ENCODE data around the gene SMO.
"Not testable (repeated sequence)": the region's sequence is repeated elsewhere in the genome, so short reads cannot be mapped to it uniquely, and the experiment has no call there.

Gene SMO

DNA sequence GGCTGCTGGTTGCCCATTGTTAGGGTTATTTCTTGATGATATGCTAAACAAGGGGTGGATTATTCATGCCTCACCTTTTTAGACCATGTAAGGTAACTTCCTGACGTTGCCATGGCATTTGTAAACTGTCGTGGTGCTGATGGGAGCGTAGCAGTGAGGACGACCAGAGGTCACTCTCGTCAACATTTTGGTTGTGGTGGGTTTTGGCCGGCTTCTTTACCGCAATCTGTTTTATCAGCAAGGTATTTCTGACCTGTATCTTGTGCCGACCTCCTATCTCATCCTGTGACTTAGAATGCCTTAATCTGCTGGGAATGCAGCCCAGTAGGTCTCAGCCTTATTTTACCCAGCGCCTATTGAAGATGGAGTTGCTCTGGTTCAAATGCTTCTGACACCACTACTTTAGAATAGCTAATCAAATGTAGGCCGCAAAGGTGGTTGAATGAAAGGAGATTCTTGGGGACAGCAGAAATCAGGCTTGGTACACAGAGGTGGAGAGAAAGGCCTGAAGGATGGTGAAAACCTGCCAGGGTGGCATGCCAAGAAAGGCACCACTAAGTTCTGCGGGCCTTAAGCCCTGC is 17.9 kb upstream of the SMO start:
- no peak for DNase-seq

DNA sequence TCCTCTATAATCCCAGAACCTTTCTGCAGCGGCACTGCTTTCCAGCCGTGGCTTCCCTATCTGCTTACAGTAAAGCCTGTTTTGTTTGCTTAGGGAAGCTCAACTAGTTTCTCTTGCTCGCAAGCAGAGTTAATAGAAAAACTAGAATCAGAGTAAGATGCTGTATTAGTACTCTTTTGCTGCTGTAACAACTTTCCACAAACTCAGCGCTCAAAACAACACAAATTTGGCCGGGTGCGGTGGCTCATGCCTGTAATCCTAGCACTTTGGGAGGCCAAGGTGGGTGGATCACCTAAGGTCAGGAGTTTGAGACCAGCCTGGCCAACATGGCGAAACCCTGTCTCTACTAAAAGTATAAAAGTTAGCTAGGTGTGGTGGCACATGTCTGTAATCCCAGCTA is 14.6 kb upstream of the SMO start:
- not testable (repeated sequence) for DNase-seq

DNA sequence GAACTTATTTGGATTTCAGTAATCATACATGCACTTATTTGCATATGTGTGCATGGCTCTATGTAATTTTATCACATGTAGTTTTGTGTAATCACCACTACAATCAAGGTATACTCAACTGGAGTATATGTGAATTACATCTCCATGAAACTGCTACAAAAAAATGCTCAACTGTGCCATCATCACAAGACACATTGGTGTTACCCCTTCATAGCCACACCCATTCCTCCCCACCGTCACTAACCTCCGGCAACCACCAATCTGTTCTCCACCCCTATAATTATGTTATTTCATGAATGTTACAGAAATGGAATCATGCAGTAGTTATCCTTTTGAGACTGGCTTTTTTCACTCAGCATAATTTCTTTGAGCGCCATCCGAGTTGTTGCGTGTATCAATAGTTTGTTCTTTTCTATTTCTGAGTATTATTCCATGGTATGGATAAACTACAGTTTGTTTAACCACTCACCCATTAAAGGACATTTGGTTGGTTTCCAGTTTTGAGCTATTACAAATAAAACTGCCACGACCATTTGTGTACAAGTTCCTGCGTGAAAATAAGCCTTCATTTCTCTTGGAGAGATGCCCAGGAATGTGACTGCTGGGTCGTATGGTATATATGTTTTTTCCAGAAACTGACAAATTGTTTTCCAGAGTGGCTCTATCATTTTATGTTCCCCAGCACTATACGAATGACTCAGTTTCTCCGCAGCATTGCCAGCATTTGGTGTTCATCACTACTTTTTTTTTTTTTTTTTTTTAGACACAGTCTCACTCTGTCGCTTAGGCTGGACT is 11.3 kb upstream of the SMO start:
- DNase-seq, result no peak

DNA sequence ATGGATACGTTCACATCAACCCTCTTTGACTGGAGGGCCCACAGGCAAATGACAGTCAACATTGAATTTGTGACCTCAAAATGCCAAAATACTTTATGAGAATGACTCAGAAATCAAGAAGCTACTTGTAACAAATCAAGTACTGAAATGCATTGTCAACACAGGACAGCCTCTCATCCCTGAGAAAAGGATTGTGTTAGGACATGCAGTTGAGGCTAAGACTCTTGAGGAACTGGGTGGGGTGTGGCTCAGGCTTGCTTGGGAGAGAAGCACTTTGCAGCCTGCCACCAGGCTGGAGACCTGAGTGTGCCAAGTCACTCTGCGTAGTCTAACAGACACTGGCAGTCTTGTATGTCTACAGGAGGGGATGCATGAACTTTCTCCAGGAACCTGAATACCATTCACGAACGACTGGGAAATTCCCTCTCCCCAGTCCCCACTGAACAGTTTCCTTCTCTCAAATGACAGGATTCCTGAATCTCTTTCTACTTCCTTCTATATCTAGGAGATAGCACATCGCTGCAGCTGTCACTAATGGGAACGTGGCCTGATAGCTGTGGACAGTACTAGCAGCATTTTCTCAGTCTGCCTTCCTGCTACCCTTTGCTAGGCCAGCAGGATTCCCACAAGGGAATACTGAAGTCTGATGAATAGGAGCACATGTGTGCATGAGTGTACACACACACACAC is 3.3 kb upstream of the SMO start:
- no peak for DNase-seq

DNA sequence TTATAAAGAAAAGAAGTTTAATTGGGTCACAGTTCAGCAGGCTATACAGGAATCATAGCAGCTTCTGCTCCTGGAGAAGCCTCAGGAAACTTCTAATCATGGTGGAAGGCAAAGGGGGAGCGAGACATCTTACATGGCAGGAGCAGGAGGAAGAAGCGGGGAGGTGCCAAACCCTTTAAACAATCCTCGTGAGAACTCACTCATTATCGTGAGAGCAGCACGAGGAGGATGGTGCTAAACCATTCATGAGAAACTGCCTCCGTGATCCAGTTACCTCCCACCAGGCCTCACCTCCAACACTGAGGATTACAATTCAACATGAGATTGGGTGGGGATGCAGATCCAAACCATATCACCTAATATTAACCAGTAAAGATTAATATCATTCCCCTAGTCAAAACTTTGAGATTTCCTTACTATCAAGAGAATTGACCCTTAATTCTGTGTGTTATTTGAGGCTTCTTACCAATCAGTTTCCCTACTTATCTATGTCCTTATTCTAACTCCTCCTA is 1.6 kb upstream of the SMO start:
- DNase-seq, result no peak

DNA sequence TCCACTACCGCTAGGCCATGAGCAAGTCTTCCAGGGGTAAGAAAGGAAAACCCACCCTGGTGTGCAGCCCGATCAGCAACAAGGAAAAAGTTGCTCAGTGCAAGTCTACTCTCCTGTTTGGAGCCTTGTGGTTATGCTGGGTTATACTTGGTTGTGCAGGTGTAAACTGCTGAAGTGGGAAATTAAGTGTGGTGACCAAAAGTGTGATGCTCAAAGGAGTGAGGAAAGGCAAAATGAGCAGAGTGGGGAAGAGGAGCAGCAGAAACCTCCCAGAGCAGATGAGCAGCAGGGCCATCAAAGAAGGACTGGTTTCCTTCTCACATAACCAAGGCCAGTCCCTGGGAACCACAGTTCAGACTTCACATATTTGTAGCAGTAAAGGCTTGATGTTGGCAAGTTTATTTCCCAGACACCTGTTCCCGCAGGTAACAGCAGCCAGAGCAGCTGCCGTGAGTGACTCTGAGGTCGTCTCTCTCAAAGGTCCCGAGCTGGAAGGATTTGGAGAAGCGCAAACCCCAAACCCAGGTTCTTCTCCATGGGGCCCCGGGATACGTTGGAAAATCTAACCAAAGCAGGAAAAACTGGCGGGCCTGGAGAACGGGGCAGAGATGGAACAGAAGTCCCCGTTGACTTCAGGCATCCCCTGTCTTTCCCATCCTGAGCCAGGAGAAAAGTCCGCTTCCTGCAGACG is 607 bp upstream of the SMO start:
- peak; percentile 51 for DNase-seq

DNA sequence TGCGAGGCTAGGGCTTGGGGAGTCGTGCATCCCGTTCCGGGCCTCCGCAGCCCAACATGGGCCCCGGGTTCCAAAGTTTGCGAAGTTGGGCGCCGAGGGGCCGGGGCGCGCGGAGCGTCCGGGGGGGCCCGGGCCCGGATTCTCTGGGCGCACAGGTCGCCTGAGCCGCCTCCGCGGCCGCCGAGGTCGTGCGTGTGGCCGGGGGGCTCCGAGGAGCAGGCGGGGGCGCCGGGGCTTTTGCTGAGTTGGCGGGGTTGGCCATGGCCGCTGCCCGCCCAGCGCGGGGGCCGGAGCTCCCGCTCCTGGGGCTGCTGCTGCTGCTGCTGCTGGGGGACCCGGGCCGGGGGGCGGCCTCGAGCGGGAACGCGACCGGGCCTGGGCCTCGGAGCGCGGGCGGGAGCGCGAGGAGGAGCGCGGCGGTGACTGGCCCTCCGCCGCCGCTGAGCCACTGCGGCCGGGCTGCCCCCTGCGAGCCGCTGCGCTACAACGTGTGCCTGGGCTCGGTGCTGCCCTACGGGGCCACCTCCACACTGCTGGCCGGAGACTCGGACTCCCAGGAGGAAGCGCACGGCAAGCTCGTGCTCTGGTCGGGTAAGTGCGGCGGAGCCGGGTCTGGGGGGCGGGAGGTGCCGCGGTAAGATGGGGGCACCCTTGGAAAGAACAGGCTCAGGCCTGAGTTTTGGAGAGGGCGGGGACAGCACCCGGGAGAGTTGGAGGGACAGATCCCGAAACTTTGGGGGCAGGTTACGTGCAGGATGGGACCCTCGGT is 643 bp downstream of the SMO start:
- peak; percentile 49 for DNase-seq

DNA sequence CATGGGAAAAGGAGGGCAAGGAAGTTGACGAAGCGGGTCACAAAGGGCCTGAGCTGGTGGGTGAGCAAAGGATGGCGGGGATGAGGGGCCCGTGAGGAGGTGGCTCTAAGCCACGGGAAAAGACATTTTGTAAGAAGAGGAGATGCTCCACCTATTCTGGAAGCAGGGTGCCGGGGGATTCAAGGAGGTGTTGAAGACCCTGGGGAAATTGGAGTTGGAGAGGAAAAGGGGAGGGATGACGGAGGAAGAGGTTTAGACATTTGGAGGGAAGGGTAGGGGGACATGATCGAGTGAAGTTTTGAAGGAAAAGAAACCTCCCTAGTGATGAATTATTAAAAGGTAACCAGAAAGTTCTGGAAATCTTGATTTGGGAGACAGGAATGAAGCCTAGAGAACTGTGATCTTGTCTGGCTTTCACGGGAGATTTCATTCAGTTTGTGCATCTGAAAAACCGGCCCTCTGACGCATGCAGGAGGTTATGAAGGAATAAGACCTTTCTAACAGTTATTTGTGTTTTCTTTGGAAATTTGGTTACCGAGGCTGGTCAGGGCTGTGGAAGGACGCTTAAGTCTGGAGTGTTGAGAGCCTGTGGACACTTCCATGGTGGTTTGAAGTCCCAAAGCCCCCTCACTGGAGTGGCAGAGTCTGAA is 1.4 kb downstream of the SMO start:
- no peak for DNase-seq

DNA sequence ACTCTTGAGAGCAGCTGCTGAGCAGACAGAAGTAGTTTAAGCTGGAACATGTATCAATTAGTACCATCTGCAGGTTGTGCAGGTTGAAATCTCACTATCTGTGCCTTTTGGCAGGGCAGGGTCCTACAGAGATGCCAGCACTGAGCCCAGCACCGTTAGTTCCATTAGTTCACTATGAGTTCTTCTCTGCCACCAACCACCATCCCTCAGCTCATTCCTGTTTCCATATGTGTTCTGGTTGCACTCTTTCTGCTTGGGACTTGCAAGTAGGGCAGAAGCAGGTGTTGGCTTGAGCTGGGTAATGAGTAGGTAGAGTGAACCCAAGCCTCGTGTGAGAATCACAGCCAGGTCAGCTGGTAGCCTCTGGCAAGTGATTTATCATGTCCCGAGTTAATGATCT is 2.8 kb downstream of the SMO start:
- DNase-seq, result no peak

DNA sequence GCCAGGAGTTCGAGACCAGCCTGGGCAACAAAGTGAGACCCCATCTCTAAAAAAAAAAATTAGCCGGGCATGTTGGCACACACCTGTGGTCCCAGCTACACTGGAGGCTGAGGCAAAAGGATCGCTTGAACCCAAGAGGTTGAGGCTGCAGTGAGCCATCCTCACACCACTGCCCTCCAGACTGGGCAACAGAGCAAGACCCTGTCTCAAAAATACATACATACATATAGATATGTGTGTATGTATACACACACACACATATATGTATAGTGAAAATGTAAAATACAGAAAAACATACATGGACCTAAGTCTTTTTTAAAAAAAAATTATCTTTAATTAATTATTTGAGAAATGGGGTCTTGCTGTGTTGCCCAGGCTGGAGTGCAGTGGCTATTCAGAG is 5.5 kb downstream of the SMO start:
- no peak for DNase-seq

DNA sequence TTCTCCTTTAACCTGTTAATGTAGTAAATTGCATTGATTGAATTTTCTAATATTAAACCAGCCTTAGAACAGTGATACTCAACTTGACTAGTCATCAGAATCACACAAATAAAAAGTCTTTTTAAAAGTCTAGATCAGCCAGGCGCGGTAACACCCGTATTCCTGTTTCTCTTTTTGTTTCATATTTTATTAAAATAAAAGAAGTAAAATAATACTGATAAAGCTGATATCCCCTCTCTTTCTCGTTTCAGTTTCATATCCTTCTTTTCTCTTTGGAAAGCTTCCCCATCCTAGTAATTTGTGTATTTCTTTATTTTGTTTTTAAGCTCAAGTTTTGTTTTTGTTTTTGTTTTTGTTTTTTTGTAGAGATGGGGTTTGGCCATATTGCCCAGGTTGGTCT is 9.3 kb downstream of the SMO start:
- no peak for DNase-seq

DNA sequence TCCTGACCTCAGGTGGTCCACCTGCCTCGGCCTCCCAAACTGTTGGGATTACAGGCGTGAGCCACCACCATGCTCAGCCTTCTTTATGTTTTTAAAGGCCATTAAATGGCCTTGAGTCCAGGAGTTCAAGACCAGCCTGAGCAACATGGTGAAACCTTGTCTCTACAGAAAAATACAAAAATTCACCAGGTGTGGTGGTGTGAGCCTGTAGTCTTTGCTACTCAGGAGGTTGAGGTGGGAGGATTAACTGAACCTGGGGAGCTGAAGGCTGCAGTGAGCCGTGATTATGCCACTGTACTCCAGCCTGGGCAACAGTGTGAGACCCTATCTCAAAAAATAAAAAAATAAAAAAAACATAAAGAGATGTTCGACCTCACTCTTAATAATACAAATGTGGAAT is 11.0 kb downstream of the SMO start:
- no peak for DNase-seq

DNA sequence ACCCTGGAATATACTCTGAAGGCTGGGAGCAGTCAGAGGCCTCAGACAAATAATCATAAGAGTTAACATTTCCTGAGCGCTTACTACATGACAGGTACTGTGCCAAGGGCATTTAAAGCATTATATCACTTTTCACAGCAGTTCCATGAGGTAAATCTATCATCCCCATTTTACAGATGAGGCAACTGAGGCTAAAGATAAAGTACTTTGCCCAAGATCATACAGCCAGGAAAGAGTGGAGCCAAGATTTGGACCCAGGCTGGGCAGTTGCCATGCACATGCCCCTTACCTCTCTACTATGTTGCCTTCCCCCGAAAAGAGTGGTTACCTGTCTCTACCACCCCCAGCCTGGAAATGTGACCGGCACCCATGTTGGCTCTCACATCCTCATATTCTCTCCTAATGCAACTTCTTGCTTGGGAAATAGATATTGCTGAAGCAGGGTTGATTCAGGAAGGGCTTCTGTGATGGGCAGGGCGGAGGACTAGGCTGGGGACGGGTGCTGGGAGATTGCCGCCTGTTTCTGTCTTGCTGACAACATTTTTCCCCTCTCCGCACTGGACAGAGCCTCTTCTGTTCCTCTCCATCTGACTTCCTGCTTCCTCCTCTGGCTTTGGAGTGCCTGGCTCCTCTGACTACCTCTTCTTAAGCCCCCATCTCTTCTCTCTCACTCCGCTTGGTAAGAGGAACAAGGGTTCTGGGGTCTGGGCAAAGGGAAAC is 13.8 kb downstream of the SMO start:
- DNase-seq, result no peak

DNA sequence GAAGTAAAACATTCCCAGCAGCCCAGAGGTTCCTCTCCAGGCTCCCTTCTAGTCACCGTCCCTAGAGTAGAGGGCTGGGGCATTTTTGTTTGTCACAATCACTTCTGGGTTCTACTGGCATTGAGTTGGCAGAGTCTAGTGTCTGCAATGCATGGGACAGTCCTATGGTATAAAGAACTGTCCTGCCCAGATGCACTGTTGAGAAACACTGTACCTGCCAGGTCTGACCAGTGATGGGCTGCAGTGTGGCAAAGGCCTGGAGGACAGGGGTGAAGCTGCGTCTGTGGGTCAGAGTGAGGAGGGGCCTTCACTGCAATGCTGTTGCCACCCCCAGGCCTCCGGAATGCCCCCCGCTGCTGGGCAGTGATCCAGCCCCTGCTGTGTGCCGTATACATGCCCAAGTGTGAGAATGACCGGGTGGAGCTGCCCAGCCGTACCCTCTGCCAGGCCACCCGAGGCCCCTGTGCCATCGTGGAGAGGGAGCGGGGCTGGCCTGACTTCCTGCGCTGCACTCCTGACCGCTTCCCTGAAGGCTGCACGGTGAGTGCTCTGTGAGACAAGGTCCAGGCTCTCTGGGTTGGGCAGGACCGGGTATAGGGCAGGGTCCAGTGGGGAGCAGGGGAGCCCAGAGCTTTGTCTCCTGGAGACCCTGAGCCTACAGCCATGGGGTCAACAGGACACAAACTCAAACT is 14.8 kb downstream of the SMO start:
- DNase-seq, result no peak

DNA sequence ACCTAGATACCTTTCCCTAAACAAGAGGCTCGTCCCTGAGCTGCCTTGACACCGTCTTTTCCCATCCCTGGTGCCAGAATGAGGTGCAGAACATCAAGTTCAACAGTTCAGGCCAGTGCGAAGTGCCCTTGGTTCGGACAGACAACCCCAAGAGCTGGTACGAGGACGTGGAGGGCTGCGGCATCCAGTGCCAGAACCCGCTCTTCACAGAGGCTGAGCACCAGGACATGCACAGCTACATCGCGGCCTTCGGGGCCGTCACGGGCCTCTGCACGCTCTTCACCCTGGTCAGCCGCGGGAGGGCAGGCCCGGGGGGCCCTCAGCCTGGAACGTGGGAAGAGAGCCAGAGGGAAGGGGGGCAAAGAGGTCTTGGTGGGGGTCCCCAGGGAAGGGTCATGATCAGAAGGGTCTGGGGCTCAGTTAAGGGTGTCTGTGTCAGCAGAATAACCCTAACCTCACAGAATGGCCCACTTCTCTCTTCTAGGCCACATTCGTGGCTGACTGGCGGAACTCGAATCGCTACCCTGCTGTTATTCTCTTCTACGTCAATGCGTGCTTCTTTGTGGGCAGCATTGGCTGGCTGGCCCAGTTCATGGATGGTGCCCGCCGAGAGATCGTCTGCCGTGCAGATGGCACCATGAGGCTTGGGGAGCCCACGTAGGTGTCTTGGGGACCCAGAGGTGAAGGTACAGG is 16.8 kb downstream of the SMO start:
- no peak for DNase-seq

DNA sequence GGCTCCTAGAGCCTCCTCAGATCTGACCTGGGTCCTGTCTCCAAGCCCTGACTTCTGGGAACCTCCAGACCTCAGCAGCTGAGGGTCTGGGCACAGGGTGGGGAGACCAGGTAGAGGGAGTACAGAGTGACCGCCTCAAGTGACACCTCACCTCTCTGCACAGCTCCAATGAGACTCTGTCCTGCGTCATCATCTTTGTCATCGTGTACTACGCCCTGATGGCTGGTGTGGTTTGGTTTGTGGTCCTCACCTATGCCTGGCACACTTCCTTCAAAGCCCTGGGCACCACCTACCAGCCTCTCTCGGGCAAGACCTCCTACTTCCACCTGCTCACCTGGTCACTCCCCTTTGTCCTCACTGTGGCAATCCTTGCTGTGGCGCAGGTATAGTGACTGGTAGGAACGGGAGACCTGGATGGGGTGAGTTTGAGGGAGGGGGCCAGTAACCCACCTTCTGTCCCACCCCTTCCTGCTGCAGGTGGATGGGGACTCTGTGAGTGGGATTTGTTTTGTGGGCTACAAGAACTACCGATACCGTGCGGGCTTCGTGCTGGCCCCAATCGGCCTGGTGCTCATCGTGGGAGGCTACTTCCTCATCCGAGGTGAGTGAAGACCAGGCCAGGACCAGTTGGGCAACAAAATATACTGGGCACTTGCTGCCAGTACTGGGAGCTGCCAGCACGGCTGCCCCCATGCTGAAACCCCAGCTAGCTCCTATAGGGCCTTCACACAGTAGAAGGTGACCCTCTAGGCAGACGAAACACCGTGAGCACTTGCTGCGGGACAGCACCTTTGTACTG is 17.8 kb downstream of the SMO start:
- no peak for DNase-seq

DNA sequence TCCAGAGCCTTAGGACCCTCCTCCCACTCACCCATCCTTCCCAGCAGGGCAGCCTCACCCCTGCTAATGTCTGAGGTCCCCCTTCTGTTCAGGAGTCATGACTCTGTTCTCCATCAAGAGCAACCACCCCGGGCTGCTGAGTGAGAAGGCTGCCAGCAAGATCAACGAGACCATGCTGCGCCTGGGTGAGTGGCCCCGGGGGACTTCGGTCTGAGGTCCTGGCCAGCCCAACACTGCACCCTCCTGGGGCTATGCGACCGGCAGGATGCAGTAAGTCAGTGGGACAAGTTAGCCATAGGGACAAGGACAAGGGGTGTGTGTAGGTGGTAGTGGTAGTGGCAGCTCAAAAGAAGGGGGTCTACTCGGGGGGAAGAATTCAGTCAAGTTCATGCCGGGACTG is 20.2 kb downstream of the SMO start:
- no peak for DNase-seq

DNA sequence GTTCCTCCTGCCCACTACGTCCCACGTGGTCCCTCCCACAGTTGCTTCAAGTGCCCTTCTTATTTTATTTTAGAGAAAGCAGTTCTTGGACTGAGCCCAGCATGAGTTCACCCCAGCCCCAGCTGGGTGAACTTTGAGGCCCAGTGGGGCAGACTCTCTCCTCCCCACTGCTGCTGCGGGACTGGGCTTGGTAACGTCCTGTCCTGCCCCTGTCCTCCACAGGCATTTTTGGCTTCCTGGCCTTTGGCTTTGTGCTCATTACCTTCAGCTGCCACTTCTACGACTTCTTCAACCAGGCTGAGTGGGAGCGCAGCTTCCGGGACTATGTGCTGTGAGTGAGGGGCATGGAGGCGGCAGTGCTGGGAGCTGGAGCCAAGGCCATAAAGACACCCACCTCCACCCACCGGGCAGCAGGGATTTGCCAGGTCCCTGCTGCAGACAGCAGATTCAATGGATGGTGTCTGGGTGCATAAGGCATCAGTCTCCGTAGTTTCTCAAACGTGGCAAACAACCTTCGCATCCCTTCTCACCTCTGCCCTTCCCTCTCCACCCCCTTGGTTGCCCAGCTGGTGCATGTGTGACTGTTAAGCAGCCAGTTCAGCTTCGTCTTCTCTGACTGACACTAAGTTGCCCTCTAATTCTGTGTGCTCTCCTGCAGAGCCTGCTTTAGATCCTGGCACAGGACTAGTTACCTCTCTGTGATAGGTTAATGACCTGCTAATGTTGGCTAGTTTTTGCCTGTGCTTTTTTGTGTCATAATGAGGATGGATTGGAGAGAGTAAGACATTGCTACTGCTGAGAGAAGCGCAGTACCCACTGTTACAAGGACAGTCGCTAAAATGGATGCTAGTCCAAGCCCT is 20.9 kb downstream of the SMO start:
- DNase-seq, result no peak

All from DMS53 (cell line).